ENCODE data around the gene UBE2O. TPM values are rescaled to one million over a fixed set of nuclear protein-coding genes. Genes with fewer than 3 reads are reported as not detected.

UBE2O gene
- total and polyA plus RNA-seq, 4 donors: 3.3 to 71.5 (median 9.2) TPM

GRCh38 chr17:76445697-76446448, 7.1 kb downstream of the UBE2O start (continued):
- no peak for TF ChIP-seq RAD21 (IDR thresholded peaks at IDR 0.05)
- no peak for TF ChIP-seq FOXA2 (IDR thresholded peaks at IDR 0.05)
- TF ChIP-seq, protein P1, sequence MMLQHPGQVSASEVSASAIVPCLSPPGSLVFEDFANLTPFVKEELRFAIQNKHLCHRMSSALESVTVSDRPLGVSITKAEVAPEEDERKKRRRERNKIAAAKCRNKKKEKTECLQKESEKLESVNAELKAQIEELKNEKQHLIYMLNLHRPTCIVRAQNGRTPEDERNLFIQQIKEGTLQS (IDR thresholded peaks at IDR 0.05): no peak
- no peak for TF ChIP-seq GABPA (IDR thresholded peaks at IDR 0.05 in 1 of 2, conservative IDR thresholded peaks at IDR 0.05 in 1 of 2)

GRCh38 chr17:76444518-76445311, 8.2 kb downstream of the UBE2O start:
- H3K27ac ChIP-seq (ENCODE audit: low read depth in 1 of 2, low read length in 2 of 2): no peak overlapping the region
- 91% methylated on average over 9 of the region's 9 CpGs for WGBS
- TF ChIP-seq, protein P2, sequence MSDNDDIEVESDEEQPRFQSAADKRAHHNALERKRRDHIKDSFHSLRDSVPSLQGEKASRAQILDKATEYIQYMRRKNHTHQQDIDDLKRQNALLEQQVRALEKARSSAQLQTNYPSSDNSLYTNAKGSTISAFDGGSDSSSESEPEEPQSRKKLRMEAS (IDR thresholded peaks at IDR 0.05): no peak
- TF ChIP-seq TAF1 (conservative IDR thresholded peaks at IDR 0.05): no peak
- no peak for TF ChIP-seq FOXA2 (IDR thresholded peaks at IDR 0.05)
- no peak for TF ChIP-seq RXRA (IDR thresholded peaks at IDR 0.05)
- TF ChIP-seq, protein P3, sequence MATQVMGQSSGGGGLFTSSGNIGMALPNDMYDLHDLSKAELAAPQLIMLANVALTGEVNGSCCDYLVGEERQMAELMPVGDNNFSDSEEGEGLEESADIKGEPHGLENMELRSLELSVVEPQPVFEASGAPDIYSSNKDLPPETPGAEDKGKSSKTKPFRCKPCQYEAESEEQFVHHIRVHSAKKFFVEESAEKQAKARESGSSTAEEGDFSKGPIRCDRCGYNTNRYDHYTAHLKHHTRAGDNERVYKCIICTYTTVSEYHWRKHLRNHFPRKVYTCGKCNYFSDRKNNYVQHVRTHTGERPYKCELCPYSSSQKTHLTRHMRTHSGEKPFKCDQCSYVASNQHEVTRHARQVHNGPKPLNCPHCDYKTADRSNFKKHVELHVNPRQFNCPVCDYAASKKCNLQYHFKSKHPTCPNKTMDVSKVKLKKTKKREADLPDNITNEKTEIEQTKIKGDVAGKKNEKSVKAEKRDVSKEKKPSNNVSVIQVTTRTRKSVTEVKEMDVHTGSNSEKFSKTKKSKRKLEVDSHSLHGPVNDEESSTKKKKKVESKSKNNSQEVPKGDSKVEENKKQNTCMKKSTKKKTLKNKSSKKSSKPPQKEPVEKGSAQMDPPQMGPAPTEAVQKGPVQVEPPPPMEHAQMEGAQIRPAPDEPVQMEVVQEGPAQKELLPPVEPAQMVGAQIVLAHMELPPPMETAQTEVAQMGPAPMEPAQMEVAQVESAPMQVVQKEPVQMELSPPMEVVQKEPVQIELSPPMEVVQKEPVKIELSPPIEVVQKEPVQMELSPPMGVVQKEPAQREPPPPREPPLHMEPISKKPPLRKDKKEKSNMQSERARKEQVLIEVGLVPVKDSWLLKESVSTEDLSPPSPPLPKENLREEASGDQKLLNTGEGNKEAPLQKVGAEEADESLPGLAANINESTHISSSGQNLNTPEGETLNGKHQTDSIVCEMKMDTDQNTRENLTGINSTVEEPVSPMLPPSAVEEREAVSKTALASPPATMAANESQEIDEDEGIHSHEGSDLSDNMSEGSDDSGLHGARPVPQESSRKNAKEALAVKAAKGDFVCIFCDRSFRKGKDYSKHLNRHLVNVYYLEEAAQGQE (IDR thresholded peaks at IDR 0.05): no peak
- TF ChIP-seq YY1 (IDR thresholded peaks at IDR 0.05): no peak
- TF ChIP-seq GABPA (IDR thresholded peaks at IDR 0.05 in 1 of 2, conservative IDR thresholded peaks at IDR 0.05 in 1 of 2): no peak
- TF ChIP-seq FOXA1 (IDR thresholded peaks at IDR 0.05): no peak
- TF ChIP-seq RAD21 (IDR thresholded peaks at IDR 0.05): no peak
- no peak for TF ChIP-seq JUND (IDR thresholded peaks at IDR 0.05)
- no peak for TF ChIP-seq EGR1 (IDR thresholded peaks at IDR 0.05; ENCODE audit: low read depth in 2 of 2)
- no peak for TF ChIP-seq HNF4G (IDR thresholded peaks at IDR 0.05)
- TF ChIP-seq SP1 (IDR thresholded peaks at IDR 0.05): no peak
- TF ChIP-seq, protein P1 (IDR thresholded peaks at IDR 0.05): no peak
- TF ChIP-seq HNF4A (conservative IDR thresholded peaks at IDR 0.05): no peak
- TF ChIP-seq CTCF (IDR thresholded peaks at IDR 0.05; ENCODE audit: low read depth, low read length, missing input control): no peak
- H3K27me3 ChIP-seq (ENCODE audit: control insufficient read depth in 4 of 4, insufficient read depth in 4 of 4, low read length in 3 of 4): no peaks in the 10 kb centered on the region
- H3K9me3 ChIP-seq (ENCODE audit: control insufficient read depth in 4 of 4, low read length in 3 of 4): no peaks in the 10 kb centered on the region
- DNase-seq (ENCODE audit: low spot score): no peak
- H3K4me3 ChIP-seq (ENCODE audit: low read depth in 1 of 3, low read length in 3 of 3): no peak overlapping the region
- peaks cover 0 to 4% (median 0%) of the 10 kb centered on the region in 4 donors for H3K4me1 ChIP-seq (ENCODE audit: control insufficient read depth in 4 of 4, insufficient read depth in 4 of 4, low read length in 3 of 4)
- H3K36me3 ChIP-seq (ENCODE audit: control insufficient read depth in 4 of 4, insufficient read depth in 3 of 4, low read depth in 1 of 4, low read length in 3 of 4): no peaks in the 10 kb centered on the region
- H3K9ac ChIP-seq (ENCODE audit: low read depth in 1 of 2, low read length in 2 of 2): no peak overlapping the region

All from liver (tissue), 9 donors.